GM21360 (cell line): ENCODE measurements around the gene TNFRSF25.

ENCODE experiments used
- ATAC-seq: cut with Tn5 transposase; IDR thresholded peaks from one replicate; pipeline ENCODE4 v1.9.1; 2021; ENCODE audit warnings: mild to moderate bottlenecking, moderate library complexity; ENCODE audit not compliant: unreplicated experiment

The TNFRSF25 gene

DNA sequence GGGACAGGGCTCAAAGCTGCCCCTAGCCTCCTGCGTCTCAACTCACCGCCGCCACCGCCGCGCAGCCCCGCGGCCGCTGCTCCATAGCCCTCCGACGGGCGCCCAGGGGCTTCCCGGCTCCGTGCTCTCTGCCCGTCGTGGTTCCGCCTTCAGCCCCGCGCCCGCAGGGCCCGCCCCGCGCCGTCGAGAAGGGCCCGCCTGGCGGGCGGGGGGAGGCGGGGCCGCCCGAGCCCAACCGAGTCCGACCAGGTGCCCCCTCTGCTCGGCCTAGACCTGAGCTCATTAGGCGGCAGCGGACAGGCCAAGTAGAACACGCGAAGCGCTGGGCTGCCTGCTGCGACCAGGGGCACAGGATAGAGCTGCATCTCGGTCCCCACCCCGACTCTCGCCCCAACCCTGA lies at the start of gene TNFRSF25:
Gene TNFRSF25 (minus strand): TSS at position 151 of the 400 bp plus-strand sequence. CDS start 66 bp downstream, at position 85.
- ATAC-seq, result no peak

- no peak for ATAC-seq
Observed at GRCh38 chr1:6515771-6516170, 49.8 kb upstream of the TNFRSF25 start.

GRCh38 chr1:6513320-6513801 lies 47.4 kb upstream of the TNFRSF25 start:
- ATAC-seq, result no peak

DNA sequence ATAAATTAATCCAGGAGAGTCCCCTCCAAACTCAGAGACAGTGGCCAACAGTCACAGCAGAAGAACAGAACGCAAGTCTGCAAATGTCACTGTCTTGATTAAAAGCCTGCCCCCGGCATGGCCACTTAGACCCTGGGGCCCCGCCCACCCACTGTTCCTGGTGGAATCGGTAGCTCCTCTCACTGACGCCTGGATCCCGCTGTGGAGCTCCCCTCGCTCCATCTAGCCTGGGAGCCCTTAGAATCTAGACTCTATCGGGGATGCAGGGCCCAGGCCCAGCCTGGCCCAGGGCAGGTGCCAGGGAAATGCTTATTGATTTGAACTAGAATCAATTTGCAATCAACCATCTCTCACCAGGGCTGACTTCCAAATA lies 46.9 kb upstream of the TNFRSF25 start:
- no peak for ATAC-seq

DNA sequence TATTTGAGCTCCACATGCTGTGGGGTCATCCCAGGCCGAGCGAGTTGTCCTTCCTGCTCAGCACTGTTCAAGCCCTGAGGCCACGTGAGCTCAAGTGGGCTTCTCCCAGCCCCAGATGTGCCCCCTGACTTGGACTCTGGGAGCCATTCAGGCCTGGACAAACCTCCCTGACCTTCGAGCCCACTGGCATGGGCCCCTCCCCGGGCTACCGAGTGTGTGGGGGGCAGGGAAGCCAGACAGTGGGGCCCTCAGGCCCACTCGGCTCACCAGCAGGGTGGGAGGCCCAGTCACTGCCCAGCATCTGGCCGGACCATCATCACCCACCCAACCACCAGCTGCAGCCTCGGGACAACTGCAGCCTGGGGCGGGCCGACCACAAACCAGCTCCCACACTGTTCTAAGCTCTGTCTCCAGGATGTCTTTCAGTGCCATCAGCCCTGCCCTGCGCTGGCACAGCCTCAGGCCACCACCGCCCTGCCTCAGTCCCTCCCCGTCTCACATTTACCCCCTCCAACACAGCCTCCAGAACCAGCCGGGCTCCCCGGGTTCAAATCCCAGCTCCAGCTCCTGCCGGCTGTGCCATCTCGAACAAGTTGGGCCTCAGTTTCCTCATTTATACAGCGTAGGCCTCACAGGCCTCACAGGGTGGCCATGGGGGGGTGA lies 46.4 kb upstream of the TNFRSF25 start:
- no peak for ATAC-seq

GRCh38 chr1:6511561-6512244 lies 45.7 kb upstream of the TNFRSF25 start:
- no peak for ATAC-seq

DNA sequence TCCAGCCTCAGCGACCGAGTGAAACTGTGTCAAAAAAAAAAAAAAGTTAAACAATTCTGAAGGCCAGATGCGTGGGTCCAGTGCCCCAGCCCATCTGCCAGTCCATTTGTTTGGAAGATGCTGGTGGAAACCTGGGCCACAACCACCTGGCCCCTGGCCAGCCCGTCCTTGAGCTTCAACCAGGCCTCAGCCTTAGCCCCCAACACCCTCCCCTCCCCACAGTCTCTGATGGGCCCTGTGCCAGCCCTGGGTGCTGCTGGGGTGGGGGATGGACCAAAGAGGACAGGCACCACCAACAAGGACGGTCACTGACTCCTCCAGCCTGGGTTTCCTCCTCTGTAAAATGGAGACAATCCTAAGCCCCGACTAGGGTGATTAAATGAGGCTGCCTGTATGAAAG lies 45.1 kb upstream of the TNFRSF25 start:
- ATAC-seq, result no peak

DNA sequence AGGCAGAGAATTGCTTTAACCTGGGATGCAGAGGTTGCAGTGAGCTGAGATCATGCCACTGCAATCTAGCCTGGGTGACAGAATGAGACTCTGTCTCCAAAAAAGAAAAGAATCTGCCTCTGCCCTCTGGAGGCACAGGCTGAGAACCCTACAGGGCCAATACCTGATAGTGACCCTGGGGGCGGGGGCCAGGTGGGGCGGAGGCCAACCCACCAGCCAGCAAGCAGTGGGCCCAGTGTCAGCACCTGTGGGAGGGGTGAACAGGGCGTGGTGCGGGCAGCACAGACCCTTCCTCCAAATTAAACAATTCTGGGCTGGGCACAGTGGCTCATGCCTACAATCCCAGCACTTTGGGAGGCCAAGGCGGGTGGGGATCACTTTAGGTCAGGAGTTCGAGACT lies 44.5 kb upstream of the TNFRSF25 start:
- ATAC-seq, result no peak

DNA sequence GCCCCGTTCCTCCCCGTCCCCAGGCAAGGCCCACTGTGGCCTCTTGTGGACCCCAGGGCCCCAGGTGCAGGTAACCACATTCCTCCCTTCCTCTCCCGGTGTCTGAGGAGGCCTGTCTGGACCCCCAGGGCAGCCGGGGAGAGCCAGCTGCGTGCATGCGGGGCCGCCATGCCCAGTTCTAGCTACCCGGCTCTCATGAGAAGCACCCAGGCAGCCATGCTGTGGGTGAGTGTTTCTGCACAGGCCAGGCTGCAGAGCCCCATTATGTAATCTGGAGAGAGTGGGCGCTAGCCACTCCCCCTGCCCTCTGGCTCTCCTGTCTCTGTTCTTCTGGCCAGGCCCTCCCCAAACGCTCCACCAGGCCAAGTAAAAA lies 43.9 kb upstream of the TNFRSF25 start:
- ATAC-seq, result no peak

GRCh38 chr1:6509220-6509918 lies 43.4 kb upstream of the TNFRSF25 start:
- no peak for ATAC-seq

GRCh38 chr1:6508816-6509189 lies 42.8 kb upstream of the TNFRSF25 start:
- no peak for ATAC-seq

DNA sequence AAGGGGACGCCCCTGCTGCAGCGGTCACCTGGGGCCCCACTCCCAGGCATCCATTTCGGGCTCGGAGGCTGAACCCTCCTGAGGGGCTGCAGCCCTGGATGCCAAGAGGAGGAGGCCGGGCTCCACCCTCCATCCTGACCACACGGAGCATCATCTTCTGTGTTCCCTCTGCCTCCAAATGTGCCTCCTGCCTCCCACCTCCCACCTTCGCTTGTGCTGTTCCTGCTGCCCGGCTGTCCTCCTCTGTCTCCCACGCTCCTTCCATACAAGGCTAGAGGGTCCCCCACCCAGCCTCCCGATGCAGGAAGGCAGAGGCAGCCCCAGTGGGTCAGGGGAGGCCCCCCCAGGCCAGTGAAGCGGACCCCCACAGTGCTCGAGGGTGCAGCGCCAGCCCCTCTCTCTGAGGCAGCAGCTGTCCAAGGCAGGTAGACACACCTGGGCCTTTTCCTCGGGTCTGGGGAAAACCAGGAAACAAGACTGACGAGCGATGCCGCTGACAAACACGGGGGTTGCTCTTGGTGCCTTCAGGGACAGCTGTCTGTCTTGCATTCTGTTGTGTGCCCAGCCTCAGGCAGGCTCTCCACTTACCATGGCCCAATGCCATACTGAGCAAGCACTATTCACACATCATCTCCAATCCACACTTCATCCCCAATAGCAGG lies 42.3 kb upstream of the TNFRSF25 start:
- no peak for ATAC-seq

GRCh38 chr1:6507461-6507911 lies 41.5 kb upstream of the TNFRSF25 start:
- ATAC-seq, result no peak

GRCh38 chr1:6507037-6507428 lies 41.1 kb upstream of the TNFRSF25 start:
- no peak for ATAC-seq

GRCh38 chr1:6506210-6507036 lies 40.5 kb upstream of the TNFRSF25 start:
- ATAC-seq, result no peak

DNA sequence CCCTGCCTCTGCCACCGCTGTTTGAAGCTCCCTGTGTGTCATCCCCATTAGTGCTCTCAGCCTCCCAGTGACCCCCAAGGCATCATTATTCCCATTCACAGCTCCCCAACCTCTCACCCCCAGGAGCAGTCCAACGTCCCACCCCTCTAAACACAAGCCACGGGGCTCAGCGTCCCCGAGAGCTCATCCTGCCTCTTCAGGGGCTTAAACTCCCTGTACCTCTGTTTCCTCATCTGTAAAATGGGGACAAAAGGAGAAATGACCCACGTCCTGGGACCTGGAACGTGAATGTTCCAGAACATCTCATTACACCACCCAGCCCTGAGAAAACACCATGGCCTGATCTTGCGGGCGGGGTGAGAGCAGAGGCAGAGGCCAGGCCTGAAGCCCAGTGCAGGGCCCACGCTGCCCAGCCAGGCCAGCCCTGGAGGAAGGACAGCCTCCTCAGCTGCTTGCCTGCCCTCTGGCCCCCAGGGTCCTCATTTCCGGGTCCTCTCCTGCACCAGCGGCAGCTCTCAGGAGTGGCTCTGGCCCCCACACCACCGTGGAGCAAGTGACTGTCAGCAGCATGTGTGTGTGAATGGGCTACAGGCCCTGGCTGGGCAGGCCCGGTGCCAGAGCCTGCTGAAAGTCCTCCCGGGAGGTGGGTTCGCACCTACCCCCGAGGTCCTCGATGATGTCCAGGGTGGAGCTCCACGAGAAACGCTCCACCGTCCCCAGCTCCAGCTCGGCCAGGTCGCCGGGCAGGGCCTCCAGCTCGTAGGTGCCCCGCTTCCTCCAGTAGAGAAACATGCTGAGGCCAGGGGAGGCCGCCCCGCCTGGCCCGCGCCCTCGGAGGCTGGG lies 39.6 kb upstream of the TNFRSF25 start:
- ATAC-seq, result no peak

DNA sequence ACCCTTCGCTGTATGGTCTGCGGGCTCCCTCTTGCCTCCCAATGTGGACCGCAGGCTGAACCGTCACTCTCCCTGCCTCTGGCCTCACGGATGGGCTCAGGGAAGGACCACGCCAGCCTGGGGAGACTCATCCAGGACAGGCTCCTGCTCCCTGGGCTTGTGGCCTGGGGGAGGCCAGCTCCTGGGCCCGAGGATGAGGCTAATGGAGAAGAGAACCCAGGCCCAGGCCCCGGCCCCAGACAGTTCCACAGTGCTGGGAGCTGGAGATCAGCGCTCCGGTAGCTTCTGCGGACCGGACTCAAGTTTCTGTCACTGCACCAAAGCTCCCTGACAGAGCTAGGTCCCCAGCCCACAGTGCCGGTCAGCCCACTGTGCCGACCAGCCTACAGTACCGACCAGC lies 38.9 kb upstream of the TNFRSF25 start:
- no peak for ATAC-seq

DNA sequence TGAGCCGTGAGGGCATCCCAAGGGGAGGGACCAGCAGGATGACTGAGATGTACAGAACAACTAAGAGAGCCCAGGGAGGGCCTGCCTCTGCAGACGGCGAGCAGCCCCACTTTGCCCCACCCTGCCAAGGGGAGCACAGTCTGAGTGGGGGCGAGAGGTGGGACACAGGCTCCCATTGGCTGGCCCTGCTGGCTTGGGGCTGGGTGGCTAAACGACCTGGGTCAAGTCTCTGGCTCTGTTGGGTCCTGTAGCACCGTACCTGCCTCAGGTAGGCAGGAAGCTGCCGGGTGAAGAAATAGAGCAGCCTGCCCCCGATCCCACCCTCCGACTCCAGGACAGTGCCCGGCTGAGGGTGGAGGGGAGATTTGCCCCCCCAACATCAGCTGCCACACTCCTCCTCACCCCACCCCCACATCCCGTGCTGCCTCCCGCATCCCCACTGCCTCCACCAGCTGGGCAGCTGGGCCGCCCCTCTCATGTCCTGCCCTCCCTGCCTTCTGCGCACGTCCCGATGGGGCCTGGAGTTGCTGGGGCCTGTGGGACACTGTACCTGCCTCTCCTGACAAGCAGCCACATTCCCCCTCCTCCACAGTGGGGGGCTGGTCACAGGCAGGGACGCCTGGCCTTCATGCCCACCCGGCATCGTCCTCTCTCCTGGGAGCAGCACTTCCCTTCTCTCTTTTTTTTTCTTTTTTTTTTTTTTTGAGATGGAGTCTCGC lies 38.1 kb upstream of the TNFRSF25 start:
- no peak for ATAC-seq
